Endodermal cell (in vitro differentiated cells): ENCODE data around the gene MXRA7. TPM values are rescaled to one million over a fixed set of nuclear protein-coding genes. Genes with fewer than 3 reads are reported as not detected.
A peak's percentile ranks its signal among the peaks of the same experiment; 100 is the strongest.

Experiments
- DNase-seq: peaks from one replicate; pipeline ENCODE4 v3.0.0-alpha.2; 2017
- H3K27ac ChIP-seq: 2 replicates; pipeline ENCODE4 v1.5.1; 2013; ENCODE audit warnings: mild to moderate bottlenecking, low read depth, low read length, moderate library complexity
- H3K27me3 ChIP-seq: 2 replicates; pipeline ENCODE4 v1.6.1; 2013; ENCODE audit warnings: mild to moderate bottlenecking, low read length, moderate library complexity; ENCODE audit not compliant: insufficient read depth, control insufficient read depth, poor library complexity, severe bottlenecking
- H3K36me3 ChIP-seq: 2 replicates; pipeline ENCODE4 v1.7.0; 2013; ENCODE audit warnings: mild to moderate bottlenecking, low read length, moderate library complexity; ENCODE audit not compliant: control insufficient read depth, insufficient read depth
- H3K4me1 ChIP-seq: one replicate; pipeline ENCODE4 v1.7.0; 2013; ENCODE audit warnings: low read length; ENCODE audit not compliant: control insufficient read depth, insufficient read depth
- H3K4me3 ChIP-seq: 2 replicates; pipeline ENCODE4 v1.5.1; 2013; ENCODE audit warnings: mild to moderate bottlenecking, low read length, moderate library complexity
- H3K9ac ChIP-seq: 2 replicates; pipeline ENCODE4 v1.6.1; 2013; ENCODE audit warnings: mild to moderate bottlenecking, low read length, moderate library complexity; ENCODE audit not compliant: poor library complexity, severe bottlenecking; ENCODE audit errors: extremely low read depth
- H3K9me3 ChIP-seq: 2 replicates; pipeline ENCODE4 v1.6.1; 2013; ENCODE audit warnings: mild to moderate bottlenecking, low read length, moderate library complexity; ENCODE audit not compliant: control insufficient read depth
- H3K27ac Mint-ChIP-seq: 2 replicates; pipeline ENCODE4 v1.8.0; 2020; ENCODE audit warnings: mixed read lengths
- H3K27me3 Mint-ChIP-seq: 2 replicates; pipeline ENCODE4 v1.8.0; 2021; ENCODE audit warnings: mild to moderate bottlenecking, mixed read lengths; ENCODE audit not compliant: insufficient read depth
- H3K36me3 Mint-ChIP-seq: 2 replicates; pipeline ENCODE4 v1.8.0; 2020; ENCODE audit warnings: low read depth, mixed read lengths
- H3K4me1 Mint-ChIP-seq: 2 replicates; pipeline ENCODE4 v1.8.0; 2020; ENCODE audit warnings: mixed read lengths
- H3K4me3 Mint-ChIP-seq: 2 replicates; pipeline ENCODE4 v1.8.0; 2020; ENCODE audit warnings: mild to moderate bottlenecking, moderate library complexity, mixed read lengths
- H3K9me3 Mint-ChIP-seq: 2 replicates; pipeline ENCODE4 v1.8.0; 2020; ENCODE audit warnings: mild to moderate bottlenecking, mixed read lengths
- CTCF ChIP-seq: fragments of 200-600 bp; sonication (generic); conservative IDR thresholded peaks from 2 replicates; pipeline ENCODE4 v1.5.0; 2021; ENCODE audit warnings: antibody characterized with exemption, mild to moderate bottlenecking
- WGBS, 2 experiments: methylation state at CpG; one replicate each; pipeline versions ENCODE4 v1.1.5 to v1.1.7; 2013; ENCODE audit warnings: missing lambda C conversion rate in 2 of 2, mixed read lengths in 1 of 2; ENCODE audit not compliant: insufficient coverage in 1 of 2, insufficient read length in 1 of 2; 5-methylcytosine and 5-hydroxymethylcytosine counted together
- total RNA-seq, 2 donors: library from RNA; stranded (reverse); fragmentation: NEBNext Ultra II Directional in 1 of 2; extraction: Animal tissue kit (Norgen Biotek cat#: 25700) in 1 of 2; gene quantifications; 2 replicates in 1 of 2; 3 replicates in 1 of 2; pipeline ENCODE4 v1.2.1, GENCODE V29; 2021

Gene MXRA7
- total RNA-seq, 2 donors from 2014 or later: 61.6 to 77.1 TPM

DNA sequence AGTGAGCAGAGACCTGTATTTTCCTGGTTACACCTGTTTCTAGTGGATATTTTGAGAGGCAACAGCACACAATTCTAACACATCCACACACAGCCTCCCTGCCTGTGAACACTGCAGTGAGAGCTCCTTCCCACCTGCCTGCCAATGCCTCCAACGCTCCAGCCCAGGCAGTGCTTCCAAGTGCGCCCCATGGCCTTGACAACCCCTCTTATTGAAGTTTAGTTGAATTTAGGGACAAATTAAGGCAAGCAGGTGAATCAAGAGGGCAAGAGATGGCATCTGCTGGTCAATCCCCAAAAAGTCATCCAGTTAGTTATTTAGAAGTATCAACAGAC lies 4.7 kb upstream of the MXRA7 start:
- DNase-seq: no peak
- Histone ChIP-seq H3K27ac (no peak overlapping the region), H3K36me3 (peaks cover 65% of the 10 kb centered on the region), H3K9ac (no peak overlapping the region), H3K27me3 (no peaks in the 10 kb centered on the region), H3K4me3 (no peak overlapping the region), H3K9me3 (no peaks in the 10 kb centered on the region), H3K4me1 (peaks cover 7% of the 10 kb centered on the region)
- no peak for TF ChIP-seq CTCF
- no peaks in the 10 kb centered on the region for H3K27me3 Mint-ChIP-seq
- H3K9me3 Mint-ChIP-seq: no peaks in the 10 kb centered on the region
- no peak overlapping the region for H3K4me3 Mint-ChIP-seq
- peaks cover 6% of the 10 kb centered on the region for H3K4me1 Mint-ChIP-seq
- no peak overlapping the region for H3K27ac Mint-ChIP-seq
- H3K36me3 Mint-ChIP-seq: peaks cover 42% of the 10 kb centered on the region
- 91 to 100% methylated on average over 2 of the region's 2 CpGs for WGBS, 2 experiments

DNA sequence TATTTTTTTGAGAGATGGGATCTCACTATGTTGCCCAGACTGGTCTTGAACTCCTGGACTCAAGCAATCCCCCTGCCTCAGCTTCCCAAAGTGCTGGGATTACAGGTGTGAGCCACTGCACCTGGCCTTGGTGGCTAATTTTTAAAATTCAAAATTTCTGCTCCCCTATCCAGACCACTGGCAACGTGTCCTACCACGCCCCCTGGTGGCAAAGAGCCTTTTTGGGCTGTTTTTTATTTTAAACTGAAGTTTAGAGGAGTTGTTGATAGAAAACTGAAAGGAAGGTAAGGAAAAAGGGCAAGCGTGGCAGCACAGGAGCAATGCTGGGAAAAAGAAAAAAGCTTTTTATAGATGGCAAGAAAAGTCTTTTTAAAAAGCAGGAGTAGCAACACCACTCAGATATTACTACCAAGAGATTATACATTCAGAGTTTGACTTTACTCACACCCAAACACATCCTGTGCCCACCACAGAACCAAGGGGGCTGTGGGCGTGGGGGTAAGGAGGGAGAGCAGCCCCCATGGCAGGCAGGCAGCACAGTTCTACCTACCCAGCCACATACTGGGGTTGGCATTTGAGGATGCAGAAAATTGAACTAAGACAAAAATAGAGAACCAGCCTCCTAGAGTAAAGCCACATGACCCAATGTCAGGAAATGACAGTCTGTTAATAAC lies 4.2 kb upstream of the MXRA7 start:
- Mint-ChIP-seq H3K27me3 (no peaks in the 10 kb centered on the region), H3K9me3 (no peaks in the 10 kb centered on the region), H3K36me3 (peaks cover 37% of the 10 kb centered on the region), H3K27ac (no peak overlapping the region), H3K4me3 (no peak overlapping the region), H3K4me1 (peaks cover 7% of the 10 kb centered on the region)
- peak; percentile 95 for TF ChIP-seq CTCF
- Histone ChIP-seq H3K4me1 (peaks cover 7% of the 10 kb centered on the region), H3K27ac (no peak overlapping the region), H3K4me3 (no peak overlapping the region), H3K27me3 (no peaks in the 10 kb centered on the region), H3K9ac (no peak overlapping the region), H3K9me3 (no peaks in the 10 kb centered on the region), H3K36me3 (peaks cover 60% of the 10 kb centered on the region)
- 37% methylated on average over 4 of the region's 4 CpGs; no CpG with 5 or more reads in 1 of the 2 experiments for WGBS, 2 experiments
- peak; percentile 93 for DNase-seq

DNA sequence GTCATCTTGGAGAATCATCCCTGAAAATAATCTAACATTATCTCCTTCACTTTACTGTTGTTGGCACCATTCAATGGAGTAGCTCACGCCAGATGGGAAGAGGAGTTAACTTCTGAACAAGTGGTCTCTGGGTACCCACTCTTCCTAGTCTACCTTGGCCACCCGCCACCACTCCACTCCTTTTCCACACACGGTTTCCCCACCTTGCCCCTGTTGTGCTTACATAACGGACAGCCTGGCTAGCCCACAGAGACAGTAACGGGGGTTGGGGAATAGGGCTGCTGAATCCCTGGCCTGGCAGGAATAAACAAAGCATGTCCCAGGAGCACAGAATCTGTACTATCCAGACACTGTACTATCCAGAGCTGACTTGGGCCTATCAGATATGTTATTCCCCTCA lies 3.6 kb upstream of the MXRA7 start:
- Mint-ChIP-seq H3K27ac (no peak overlapping the region), H3K4me1 (peaks cover 13% of the 10 kb centered on the region), H3K4me3 (no peak overlapping the region), H3K27me3 (peaks cover 4% of the 10 kb centered on the region), H3K36me3 (peaks cover 32% of the 10 kb centered on the region), H3K9me3 (no peaks in the 10 kb centered on the region)
- no peak overlapping the region for H3K4me3 ChIP-seq
- H3K27me3 ChIP-seq: no peaks in the 10 kb centered on the region
- H3K36me3 ChIP-seq: peaks cover 54% of the 10 kb centered on the region
- DNase-seq: no peak
- no peak overlapping the region for H3K9ac ChIP-seq
- H3K27ac ChIP-seq: no peak overlapping the region
- no peak for TF ChIP-seq CTCF
- no peaks in the 10 kb centered on the region for H3K9me3 ChIP-seq
- peaks cover 10% of the 10 kb centered on the region for H3K4me1 ChIP-seq
- WGBS, 2 experiments: 89 to 91% methylated on average over 3 to 5 of the region's 5 CpGs
